Measurements from ENCODE around the gene SHC1. TPM values are rescaled to one million over a fixed set of nuclear protein-coding genes. Genes with fewer than 3 reads are reported as not detected.

SHC1 gene
- total RNA-seq, 4 donors from 2014 or later, result 69.1 to 104 (median 90.2) TPM

DNA sequence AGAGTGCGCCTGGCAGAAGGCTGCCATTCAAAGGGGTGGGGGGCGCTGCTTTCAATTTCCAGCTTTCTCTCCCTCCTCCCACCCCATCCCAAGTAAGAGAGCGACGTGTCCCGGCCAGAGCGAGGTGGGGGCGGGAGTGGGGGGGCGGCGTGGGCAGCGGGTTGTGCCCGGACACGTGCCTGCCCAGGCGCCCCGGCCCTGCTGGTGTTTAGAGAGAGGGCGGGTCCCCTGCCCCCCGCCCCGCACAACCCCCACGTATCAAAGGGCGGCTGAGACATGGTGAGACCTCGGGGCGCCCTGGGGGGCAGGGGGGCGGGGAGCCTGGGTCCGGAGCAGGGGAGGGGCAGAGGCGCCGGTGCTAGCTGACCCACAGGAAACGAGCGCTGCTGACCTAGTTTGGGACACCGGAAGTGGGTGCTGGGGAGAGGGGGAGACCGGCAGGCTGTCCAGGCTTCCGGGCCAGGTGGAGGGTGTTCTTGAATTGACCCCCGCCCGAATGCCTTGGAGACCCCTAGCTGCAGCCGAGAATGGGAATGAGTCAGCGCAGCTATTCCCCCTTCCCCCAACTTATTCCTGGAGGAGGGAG, 33.3 kb upstream of the SHC1 start:
- TF ChIP-seq POLR2AphosphoS5 (IDR thresholded peaks at IDR 0.05) (peak; percentile 3), CTCF (IDR thresholded peaks at IDR 0.05) (no peak)
- ATAC-seq, result no peak
- Histone ChIP-seq H3K9me3 (no peaks in the 10 kb centered on the region), H3K4me1 (peaks cover 6 to 65% (median 37%) of the 10 kb centered on the region in 3 donors), H3K36me3 (no peaks in the 10 kb centered on the region), H3K4me3 (peak overlapping the region; percentile 76 to 89), H3K27me3 (no peaks in the 10 kb centered on the region), H3K27ac (peak overlapping the region; percentile 88 to 97 (median 96))
- 0% methylated on average over 3 to 5 of the region's 34 CpGs for WGBS, 2 donors (ENCODE audit: low coverage in 1 of 2)

DNA sequence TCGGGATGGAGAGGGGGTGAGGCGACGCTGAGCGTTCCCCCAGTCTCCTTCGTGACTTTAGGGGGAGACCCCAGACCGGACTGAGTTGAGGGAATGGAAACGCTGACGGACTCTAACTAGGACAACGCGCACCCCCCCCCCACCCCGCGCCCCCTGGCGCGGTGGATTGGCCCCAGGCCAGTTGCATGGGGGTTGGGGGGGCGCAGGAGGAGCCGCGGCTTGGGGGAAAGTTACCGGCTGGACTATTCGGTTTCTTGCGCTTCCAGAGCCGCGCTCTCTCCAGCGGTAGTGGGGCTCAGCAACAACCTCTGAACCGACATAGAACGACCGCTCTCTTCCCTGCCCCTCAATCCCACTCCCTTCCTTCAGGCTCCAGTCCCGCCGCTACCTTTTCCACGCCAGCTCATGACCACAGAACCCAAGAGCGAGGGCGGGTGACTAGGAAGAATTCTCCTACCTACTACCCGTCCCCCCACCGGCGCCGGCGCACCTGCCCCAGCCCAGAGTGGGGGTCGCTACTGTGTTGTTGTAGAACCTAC, 32.7 kb upstream of the SHC1 start:
- H3K4me3 ChIP-seq, result peak overlapping the region; percentile 76 to 89
- H3K36me3 ChIP-seq, result no peaks in the 10 kb centered on the region
- no peak for ATAC-seq
- peaks cover 6 to 65% (median 38%) of the 10 kb centered on the region in 3 donors for H3K4me1 ChIP-seq
- no peaks in the 10 kb centered on the region for H3K27me3 ChIP-seq
- no peak for TF ChIP-seq POLR2AphosphoS5 (IDR thresholded peaks at IDR 0.05)
- no peak for TF ChIP-seq CTCF (IDR thresholded peaks at IDR 0.05)
- TF ChIP-seq POLR2A (IDR thresholded peaks at IDR 0.05), result no peak
- TF ChIP-seq EP300 (IDR thresholded peaks at IDR 0.05), result no peak
- H3K9me3 ChIP-seq, result no peaks in the 10 kb centered on the region
- WGBS, 2 donors (ENCODE audit: low coverage in 1 of 2), result 0 to 1% methylated on average over 13 to 19 of the region's 37 CpGs
- H3K27ac ChIP-seq, result peak overlapping the region; percentile 88 to 97 (median 96)

DNA sequence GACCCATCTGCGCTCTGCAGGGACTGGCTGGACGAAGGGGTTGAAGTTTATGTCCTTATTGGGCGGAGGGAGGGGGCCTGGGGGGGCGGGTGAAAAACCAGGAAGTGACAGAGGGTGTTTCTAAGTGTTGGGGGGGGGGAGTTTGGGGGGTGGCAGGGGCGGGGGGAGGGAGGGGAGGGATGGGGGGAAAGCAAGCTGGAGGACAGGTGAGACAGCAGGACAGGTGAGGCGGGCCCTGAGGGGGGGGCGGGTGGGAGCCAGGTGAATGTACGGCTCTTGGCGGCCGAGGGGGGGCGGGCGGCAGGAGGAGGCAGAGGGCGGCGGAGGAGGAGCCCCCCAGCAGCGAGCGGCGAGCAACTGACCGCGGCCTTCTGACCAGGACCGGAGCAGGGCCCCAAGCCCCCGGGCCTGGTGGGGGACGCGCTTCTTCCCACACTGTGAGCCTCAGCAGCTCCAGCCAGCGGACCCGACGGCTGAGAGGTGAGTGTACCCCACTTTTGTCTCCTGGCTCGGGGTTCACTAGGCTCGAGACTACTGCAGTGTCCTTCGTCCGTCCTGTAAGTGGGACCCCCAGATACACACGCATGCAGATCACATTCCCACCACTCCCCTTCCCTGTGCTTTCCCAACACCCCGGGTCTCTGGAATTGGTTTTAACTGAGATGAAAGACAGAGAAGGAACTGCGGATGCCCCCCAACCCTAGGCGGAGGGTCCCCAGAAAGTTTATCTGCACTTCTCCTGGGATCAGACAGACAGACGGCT, 32.1 kb upstream of the SHC1 start, which contains the start of gene ZBTB7B:
ZBTB7B (plus strand) TSS at position 339 of the 763 bp plus-strand sequence. CDS start 11,859 bp downstream, outside the sequence.
- H3K27ac ChIP-seq, result peak within 1 kb of the TSS; percentile 88 to 97 (median 96)
- peaks cover 6 to 61% (median 36%) of the 10 kb centered on the region in 3 donors for H3K4me1 ChIP-seq

GRCh38 chr1:155001675-155002463, 31.3 kb upstream of the SHC1 start:
- Histone ChIP-seq H3K4me3 (peak overlapping the region; percentile 76 to 89), H3K4me1 (peaks cover 6 to 53% (median 30%) of the 10 kb centered on the region in 3 donors), H3K27ac (peak overlapping the region; percentile 88 to 97 (median 96)), H3K9me3 (no peaks in the 10 kb centered on the region), H3K27me3 (no peaks in the 10 kb centered on the region), H3K36me3 (no peaks in the 10 kb centered on the region)
- WGBS, 2 donors (ENCODE audit: low coverage in 1 of 2), result 0% methylated on average over 1 to 9 of the region's 38 CpGs
- TF ChIP-seq POLR2A (IDR thresholded peaks at IDR 0.05), result peak; percentile 36 to 59
- peak; percentile 62 for TF ChIP-seq POLR2AphosphoS5 (IDR thresholded peaks at IDR 0.05)
- no peak for TF ChIP-seq EP300 (IDR thresholded peaks at IDR 0.05)
- peak in 3 of 4 experiments; percentile 30 to 65 (median 46) for TF ChIP-seq CTCF (IDR thresholded peaks at IDR 0.05)
- peak; percentile 89 for ATAC-seq

More for the DNA sequence above, 32.1 kb upstream of the SHC1 start, which contains the start of gene ZBTB7B:
- Histone ChIP-seq H3K36me3 (no peaks in the 10 kb centered on the region), H3K9me3 (no peaks in the 10 kb centered on the region), H3K27me3 (no peaks in the 10 kb centered on the region), H3K4me3 (peak within 1 kb of the TSS; percentile 76 to 89)
- TF ChIP-seq EP300 (IDR thresholded peaks at IDR 0.05) (no peak), CTCF (IDR thresholded peaks at IDR 0.05) (peak in 2 of 4 experiments; percentile 18 to 21), POLR2A (IDR thresholded peaks at IDR 0.05) (peak in 1 of 2 donors; percentile 20)
- 0% methylated on average over 4 to 10 of the region's 35 CpGs for WGBS, 2 donors (ENCODE audit: low coverage in 1 of 2)
- peak; percentile 32 for ATAC-seq

Measured in gastroesophageal sphincter (tissue), 4 donors.